IMR-90 (cell line): ENCODE data around the gene LIN37. TPM values are rescaled to one million over a fixed set of nuclear protein-coding genes. Genes with fewer than 3 reads are reported as not detected.

Experiments
- ATAC-seq: fragments of 200-7000 bp; cut with Tn5 transposase; 2 replicates; pipeline ENCODE4 v1.9.1; 2020; ENCODE audit warnings: low read depth, mild to moderate bottlenecking, moderate library complexity
- BruUV-seq: library from RNA; stranded (reverse); fragments of 400-500 nt; replicated peaks from 2 replicates; lab custom pipeline; 2021; lab: Mats Ljungman, UMichigan
- CTCF ChIA-PET: fragments of 300-600 bp; formaldehyde crosslinking; extraction: SDS; loops from one replicate; lab custom pipeline; 2021; ENCODE audit warnings: antibody characterized with exemption; lab: Yijun Ruan, JAX
- POLR2A ChIA-PET: fragments of 300-600 bp; sonication (Branson Sonifier 250); formaldehyde crosslinking; loops from one replicate; lab custom pipeline; 2022; ENCODE audit warnings: antibody characterized with exemption; ENCODE audit not compliant: unreplicated experiment; lab: Charles Lee
- DNase-seq: peaks from one replicate; pipeline ENCODE4 v3.0.0; 2013
- H2AFZ ChIP-seq: replicated peaks from 2 replicates; pipeline ENCODE3; 2013; ENCODE audit warnings: low read length, mild to moderate bottlenecking; ENCODE audit not compliant: poor library complexity
- H2AK5ac ChIP-seq: 2 replicates; pipeline ENCODE4 v1.6.1; 2013; ENCODE audit warnings: low read depth, low read length, inconsistent platforms
- H2AK9ac ChIP-seq: replicated peaks from 2 replicates; pipeline ENCODE3; 2013; ENCODE audit warnings: mild to moderate bottlenecking, low read depth, low read length, moderate library complexity; ENCODE audit not compliant: poor library complexity
- H2BK120ac ChIP-seq: 2 replicates; pipeline ENCODE4 v1.6.1; 2013; ENCODE audit warnings: low read depth, low read length, inconsistent platforms
- H2BK15ac ChIP-seq: 3 replicates; pipeline ENCODE4 v1.6.1; 2013; ENCODE audit warnings: low read depth, low read length, inconsistent platforms
- H2BK20ac ChIP-seq: 2 replicates; pipeline ENCODE4 v1.6.1; 2013; ENCODE audit warnings: low read depth, mild to moderate bottlenecking, inconsistent platforms, low read length, moderate library complexity
- H2BK5ac ChIP-seq: 2 replicates; pipeline ENCODE4 v1.6.1; 2013; ENCODE audit warnings: mild to moderate bottlenecking, low read depth, low read length, inconsistent platforms; ENCODE audit not compliant: poor library complexity, severe bottlenecking
- H3K14ac ChIP-seq: replicated peaks from 2 replicates; pipeline ENCODE4 v1.6.1; 2013; ENCODE audit warnings: low read depth, low read length, inconsistent platforms
- H3K18ac ChIP-seq: 2 replicates; pipeline ENCODE4 v1.6.1; 2013; ENCODE audit warnings: low read depth, low read length, control low read depth
- H3K23ac ChIP-seq: 2 replicates; pipeline ENCODE4 v1.6.1; 2013; ENCODE audit warnings: low read depth, low read length, inconsistent platforms
- H3K27ac ChIP-seq: 2 replicates; pipeline ENCODE4 v1.5.1; 2013; ENCODE audit warnings: mild to moderate bottlenecking, control low read depth, low read length; ENCODE audit not compliant: insufficient read depth
- H3K27me3 ChIP-seq: 2 replicates; pipeline ENCODE4 v1.6.1; 2013; ENCODE audit warnings: low read length; ENCODE audit not compliant: control insufficient read depth, insufficient read depth
- H3K36me3 ChIP-seq: 2 replicates; pipeline ENCODE4 v1.6.1; 2013; ENCODE audit warnings: low read length, mixed read lengths; ENCODE audit not compliant: control insufficient read depth, insufficient read depth
- H3K4ac ChIP-seq: 2 replicates; pipeline ENCODE4 v1.6.1; 2013; ENCODE audit warnings: low read depth, low read length, inconsistent platforms
- H3K4me1 ChIP-seq: 2 replicates; pipeline ENCODE4 v1.6.1; 2013; ENCODE audit warnings: low read length, mixed read lengths; ENCODE audit not compliant: control insufficient read depth, insufficient read depth
- H3K4me2 ChIP-seq: 2 replicates; pipeline ENCODE4 v1.6.1; 2013; ENCODE audit warnings: low read depth, mild to moderate bottlenecking, control low read depth, low read length, moderate library complexity
- H3K4me3 ChIP-seq: 2 replicates; pipeline ENCODE4 v1.5.1; 2013; ENCODE audit warnings: low read depth, mild to moderate bottlenecking, control low read depth, low read length, moderate library complexity; ENCODE audit not compliant: insufficient read depth
- H3K56ac ChIP-seq: 2 replicates; pipeline ENCODE4 v1.6.1; 2013; ENCODE audit warnings: low read length, inconsistent platforms; ENCODE audit not compliant: insufficient read depth; ENCODE audit errors: extremely low read depth
- H3K79me1 ChIP-seq, 2 experiments: 2 replicates each; pipeline ENCODE4 v1.6.1; 2013; ENCODE audit warnings: low read length in 2 of 2, inconsistent platforms in 1 of 2, low read depth in 1 of 2
- H3K9ac ChIP-seq: 2 replicates; pipeline ENCODE4 v1.6.1; 2013; ENCODE audit warnings: low read depth, low read length, control low read depth
- H3K9me1 ChIP-seq: 2 replicates; pipeline ENCODE4 v1.6.1; 2013; ENCODE audit warnings: low read length, inconsistent platforms; ENCODE audit not compliant: insufficient read depth
- H3K9me3 ChIP-seq: 2 replicates; pipeline ENCODE4 v1.6.1; 2013; ENCODE audit warnings: low read length; ENCODE audit not compliant: control insufficient read depth, insufficient read depth
- H4K20me1 ChIP-seq: 2 replicates; pipeline ENCODE4 v1.6.1; 2013; ENCODE audit warnings: low read length, inconsistent platforms; ENCODE audit not compliant: insufficient read depth
- H4K5ac ChIP-seq: 2 replicates; pipeline ENCODE4 v1.6.1; 2013; ENCODE audit warnings: mild to moderate bottlenecking, low read depth, low read length, control low read depth
- H4K8ac ChIP-seq, 2 experiments: 2 replicates each; pipeline ENCODE4 v1.6.1; 2013; ENCODE audit warnings: low read depth in 2 of 2, low read length in 2 of 2, control low read depth in 1 of 2, inconsistent platforms in 1 of 2
- H4K91ac ChIP-seq: 2 replicates; pipeline ENCODE4 v1.6.1; 2013; ENCODE audit warnings: low read depth, low read length, inconsistent platforms; ENCODE audit not compliant: insufficient read depth
- CEBPB ChIP-seq: IDR thresholded peaks from 2 replicates; pipeline ENCODE4 v1.6.1; 2012; ENCODE audit warnings: low read depth, low read length, improper control_type of control experiment
- ELK1 ChIP-seq: fragments of 150-350 bp; IDR thresholded peaks from 2 replicates; pipeline ENCODE4 v1.6.1; 2016; ENCODE audit warnings: low read depth, mild to moderate bottlenecking, low read length, moderate library complexity, borderline replicate concordance
- MAFK ChIP-seq: IDR thresholded peaks from 2 replicates; pipeline ENCODE4 v1.6.1; 2012; ENCODE audit warnings: low read depth, low read length, improper control_type of control experiment
- RCOR1 ChIP-seq: IDR thresholded peaks from 2 replicates; pipeline ENCODE4 v1.6.1; 2012; ENCODE audit warnings: mild to moderate bottlenecking, low read length, improper control_type of control experiment; ENCODE audit not compliant: insufficient replicate concordance
- WGBS, 2 experiments: methylation state at CpG; one replicate each; pipeline versions ENCODE4 v1.1.5 to v1.1.7; 2013; ENCODE audit warnings: missing lambda C conversion rate in 2 of 2; ENCODE audit not compliant: insufficient read length in 1 of 2; ENCODE audit errors: extremely low coverage in 2 of 2; 5-methylcytosine and 5-hydroxymethylcytosine counted together
- dilution Hi-C: fragments of 300-500 bp; cut with HindIII; formaldehyde crosslinking; loops from one replicate; pipeline ENCODE4 v1.14.3; 2018; ENCODE audit warnings: low sequenced_read_pairs; ENCODE audit not compliant: unreplicated experiment
- in situ Hi-C: fragments of 300-500 bp; cut with MboI; formaldehyde crosslinking; loops from 3 replicates; pipeline ENCODE4 v1.14.3; 2019; ENCODE audit warnings: low sequenced_read_pairs, inconsistent platforms, mixed read lengths
- intact Hi-C: fragments of 100-400 bp; cut with micrococcal nuclease; formaldehyde crosslinking; loops from 2 replicates; pipeline ENCODE4 v1.10.0; 2022
- polyA plus RNA-seq, 3 experiments: library from polyadenylated mRNA; depleted of rRNA; stranded (reverse); fragments of >200 nt; gene quantifications; 2 replicates each; pipeline ENCODE4 v1.2.3, GENCODE V29; 2012; ENCODE audit warnings: low replicate concordance in 1 of 3
- total RNA-seq: library from RNA; depleted of rRNA; stranded (reverse); fragments of >200 nt; gene quantifications from 2 replicates; pipeline ENCODE4 v1.2.3, GENCODE V29; 2012
- TF ChIP-seq, protein P1 (sequence below): fragments of 150-350 bp; IDR thresholded peaks from 2 replicates; pipeline ENCODE4 v1.6.1; 2017; ENCODE audit warnings: mild to moderate bottlenecking, antibody characterized with exemption, low read length, low read depth

The LIN37 gene
- total and polyA plus RNA-seq, 2 of the 4 experiments (the other 2 are of a cell fraction): 12.7 to 23.1 TPM

DNA sequence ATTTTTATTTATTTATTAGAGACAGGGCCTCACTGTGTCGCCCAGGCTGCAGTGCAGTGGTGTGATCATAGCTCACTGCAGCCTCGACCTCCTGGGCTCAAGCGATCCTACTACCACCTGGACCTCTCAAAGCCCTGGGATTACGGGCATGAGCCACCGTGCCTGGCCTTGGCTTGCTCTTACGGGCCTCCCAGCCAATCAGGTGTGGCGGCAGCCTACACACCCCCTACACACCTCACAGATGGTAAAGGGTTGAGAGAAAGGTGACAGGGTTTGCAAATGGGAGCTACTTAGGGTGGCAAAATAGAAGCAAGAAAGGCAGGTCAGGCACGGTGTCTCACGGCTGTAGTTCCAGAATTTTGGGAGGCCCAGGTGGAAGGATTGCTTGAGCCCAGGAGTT is 45.0 kb upstream of the LIN37 start:
- intact Hi-C loops (loop anchor here (5.0 kb wide), 1 partner anchor 156 kb away; the partner anchor contains the start of gene TMEM147), in situ Hi-C loops (no loop called here), dilution Hi-C loops (no loop called here)
- no peak for DNase-seq
- ATAC-seq: no peak
- Histone ChIP-seq H3K14ac (no peak overlapping the region), H3K27ac (no peak overlapping the region), H4K91ac (no peak overlapping the region), H3K79me1 (no peaks in the 10 kb centered on the region), H4K5ac (no peak overlapping the region), H4K20me1 (no peaks in the 10 kb centered on the region), H3K4me2 (no peak overlapping the region), H3K18ac (no peak overlapping the region), H3K4me3 (no peak overlapping the region), H2AK9ac (no peak overlapping the region), H3K9ac (no peak overlapping the region), H2BK5ac (no peak overlapping the region), H3K4ac (no peak overlapping the region), H3K9me3 (no peaks in the 10 kb centered on the region), H2AK5ac (no peak overlapping the region), H2AFZ (no peak overlapping the region), H3K27me3 (no peaks in the 10 kb centered on the region), H2BK120ac (no peak overlapping the region), H3K56ac (no peak overlapping the region), H2BK15ac (no peak overlapping the region), H3K9me1 (no peaks in the 10 kb centered on the region), H3K4me1 (no peaks in the 10 kb centered on the region), H3K36me3 (no peaks in the 10 kb centered on the region), H4K8ac (no peak overlapping the region), H3K23ac (no peak overlapping the region), H2BK20ac (no peak overlapping the region)
- POLR2A ChIA-PET: interaction anchor here (0.7 kb wide), 1 partner anchor 42 kb away, joined by 11 read pairs; the partner anchor contains the start of gene PSENEN
- no TSS peak for BruUV-seq
- CTCF ChIA-PET: no interaction called here
- 76% methylated on average over 2 of the region's 9 CpGs; no CpG with 5 or more reads in 1 of the 2 experiments for WGBS, 2 experiments
- TF ChIP-seq MAFK: no peak
- TF ChIP-seq RCOR1: no peak
- TF ChIP-seq, protein P1, sequence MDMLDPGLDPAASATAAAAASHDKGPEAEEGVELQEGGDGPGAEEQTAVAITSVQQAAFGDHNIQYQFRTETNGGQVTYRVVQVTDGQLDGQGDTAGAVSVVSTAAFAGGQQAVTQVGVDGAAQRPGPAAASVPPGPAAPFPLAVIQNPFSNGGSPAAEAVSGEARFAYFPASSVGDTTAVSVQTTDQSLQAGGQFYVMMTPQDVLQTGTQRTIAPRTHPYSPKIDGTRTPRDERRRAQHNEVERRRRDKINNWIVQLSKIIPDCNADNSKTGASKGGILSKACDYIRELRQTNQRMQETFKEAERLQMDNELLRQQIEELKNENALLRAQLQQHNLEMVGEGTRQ: no peak
- TF ChIP-seq CEBPB: no peak
- TF ChIP-seq ELK1: no peak
